ENCODE data around the gene EPHX1.
"Not testable (repeated sequence)": the region's sequence is repeated elsewhere in the genome, so short reads cannot be mapped to it uniquely, and the experiment has no call there.

DNA sequence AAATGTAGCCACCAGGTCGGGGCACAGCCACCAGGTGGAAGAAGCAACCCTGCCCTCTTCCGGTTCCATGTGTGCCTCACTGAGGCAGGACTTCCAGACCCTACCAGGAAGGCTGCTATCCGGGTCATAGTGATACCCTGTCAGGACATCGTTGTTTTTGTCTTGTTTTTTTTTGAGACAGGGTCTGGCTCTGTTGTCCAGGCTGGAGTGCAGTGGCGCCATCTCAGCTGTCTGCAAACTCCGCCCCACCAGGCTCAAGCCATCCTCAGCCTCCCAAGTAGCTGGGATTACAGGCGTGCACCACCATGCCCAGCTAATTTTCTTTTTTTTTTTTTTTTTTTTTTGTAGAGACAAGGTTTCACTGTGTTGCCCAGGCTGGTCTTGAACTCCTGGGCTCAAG lies 5.2 kb downstream of the EPHX1 start:
- TF ChIP-seq, protein P1, sequence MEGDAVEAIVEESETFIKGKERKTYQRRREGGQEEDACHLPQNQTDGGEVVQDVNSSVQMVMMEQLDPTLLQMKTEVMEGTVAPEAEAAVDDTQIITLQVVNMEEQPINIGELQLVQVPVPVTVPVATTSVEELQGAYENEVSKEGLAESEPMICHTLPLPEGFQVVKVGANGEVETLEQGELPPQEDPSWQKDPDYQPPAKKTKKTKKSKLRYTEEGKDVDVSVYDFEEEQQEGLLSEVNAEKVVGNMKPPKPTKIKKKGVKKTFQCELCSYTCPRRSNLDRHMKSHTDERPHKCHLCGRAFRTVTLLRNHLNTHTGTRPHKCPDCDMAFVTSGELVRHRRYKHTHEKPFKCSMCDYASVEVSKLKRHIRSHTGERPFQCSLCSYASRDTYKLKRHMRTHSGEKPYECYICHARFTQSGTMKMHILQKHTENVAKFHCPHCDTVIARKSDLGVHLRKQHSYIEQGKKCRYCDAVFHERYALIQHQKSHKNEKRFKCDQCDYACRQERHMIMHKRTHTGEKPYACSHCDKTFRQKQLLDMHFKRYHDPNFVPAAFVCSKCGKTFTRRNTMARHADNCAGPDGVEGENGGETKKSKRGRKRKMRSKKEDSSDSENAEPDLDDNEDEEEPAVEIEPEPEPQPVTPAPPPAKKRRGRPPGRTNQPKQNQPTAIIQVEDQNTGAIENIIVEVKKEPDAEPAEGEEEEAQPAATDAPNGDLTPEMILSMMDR (IDR thresholded peaks at IDR 0.05): not testable (repeated sequence)
- TF ChIP-seq EP300 (IDR thresholded peaks at IDR 0.05): not testable (repeated sequence)

All from ovary (tissue), 3 donors.